HepG2 (cell line): ENCODE data around the gene LTA. TPM values are rescaled to one million over a fixed set of nuclear protein-coding genes. Genes with fewer than 3 reads are reported as not detected.

Source experiments
- AKAP8 ChIP-seq: sonication (generic); formaldehyde crosslinking; IDR thresholded peaks from 2 replicates; pipeline ENCODE4 v1.5.1; 2020; ENCODE audit warnings: mild to moderate bottlenecking, missing genetic modification reagents
- ARID2 ChIP-seq: sonication (generic); formaldehyde crosslinking; IDR thresholded peaks from 2 replicates; pipeline ENCODE4 v1.8.1; 2022; ENCODE audit warnings: mild to moderate bottlenecking, missing genetic modification reagents, borderline replicate concordance
- FOXK1 ChIP-seq: sonication (generic); formaldehyde crosslinking; IDR thresholded peaks from 2 replicates; pipeline ENCODE4 v1.4.0; 2020; ENCODE audit warnings: low read depth, missing genetic modification reagents, borderline replicate concordance
- PPARG ChIP-seq: conservative IDR thresholded peaks from 2 replicates; pipeline ENCODE4 v1.6.1; 2016; ENCODE audit warnings: missing biosample characterization, missing genetic modification reagents
- PTBP1 ChIP-seq: fragments of 200-400 bp; formaldehyde crosslinking; IDR thresholded peaks from 2 replicates; pipeline ENCODE4 v1.6.1; 2018; ENCODE audit warnings: low read length, low read depth; ENCODE audit not compliant: poor library complexity, severe bottlenecking
- REXO4 ChIP-seq: sonication (generic); formaldehyde crosslinking; IDR thresholded peaks from 2 replicates; pipeline ENCODE4 v1.8.0; 2022; ENCODE audit warnings: missing genetic modification reagents, mild to moderate bottlenecking, borderline replicate concordance
- RFX1 ChIP-seq: fragments of 450-650 bp; IDR thresholded peaks from 2 replicates; pipeline ENCODE4 v1.6.1; 2017
- SRSF1 ChIP-seq: fragments of 200-400 bp; formaldehyde crosslinking; optimal IDR thresholded peaks from 2 replicates; pipeline ENCODE3; 2017; ENCODE audit warnings: mild to moderate bottlenecking, low read depth, low read length, moderate library complexity
- ZMAT3 ChIP-seq: sonication (generic); formaldehyde crosslinking; conservative IDR thresholded peaks from 2 replicates; pipeline ENCODE4 v1.7.0; 2021; ENCODE audit warnings: missing genetic modification reagents
- ZMYM4 ChIP-seq: sonication (generic); formaldehyde crosslinking; IDR thresholded peaks from 2 replicates; pipeline ENCODE4 v1.8.1; 2023; ENCODE audit warnings: mild to moderate bottlenecking, missing genetic modification reagents
- ZNF446 ChIP-seq: sonication (generic); formaldehyde crosslinking; IDR thresholded peaks from 2 replicates; pipeline ENCODE4 v1.5.0; 2020; ENCODE audit warnings: mild to moderate bottlenecking, missing genetic modification reagents
- ZNF460 ChIP-seq: sonication (generic); formaldehyde crosslinking; IDR thresholded peaks from 2 replicates; pipeline ENCODE4 v1.5.1; 2020; ENCODE audit warnings: missing genetic modification reagents, mild to moderate bottlenecking, borderline replicate concordance
- ZSCAN9 ChIP-seq: IDR thresholded peaks from 2 replicates; pipeline ENCODE4 v1.6.1; 2016; ENCODE audit warnings: borderline replicate concordance
- ZZZ3 ChIP-seq: sonication (generic); formaldehyde crosslinking; IDR thresholded peaks from 2 replicates; pipeline ENCODE4 v1.4.0; 2020; ENCODE audit warnings: missing genetic modification reagents, mild to moderate bottlenecking, borderline replicate concordance
- polyA plus RNA-seq, 8 experiments: library from polyadenylated mRNA; depleted of rRNA in 3 of 8; stranded (reverse) in 7 of 8; unstranded in 1 of 8; fragments of >200 nt; fragmentation: Illumina TruSeq in 4 of 8; extraction: Trizol in 4 of 8; gene quantifications; 2 replicates each; pipeline versions ENCODE4 v1.2.1 to v1.2.3, GENCODE V29; 2011 to 2016; ENCODE audit warnings: low read depth in 4 of 8, missing spikeins in 1 of 8, mixed read lengths in 1 of 8; ENCODE audit not compliant: insufficient read depth in 1 of 8
- total RNA-seq, 5 experiments: library from RNA; depleted of rRNA; stranded (reverse); fragments of >200 nt; fragmentation: Illumina TruSeq; extraction: Trizol; gene quantifications; 2 replicates each; pipeline ENCODE4 v1.2.3, GENCODE V29; 2016; ENCODE audit warnings: low read depth in 1 of 5
- TF ChIP-seq, protein P1 (sequence below): fragments of 450-650 bp; IDR thresholded peaks from 2 replicates; pipeline ENCODE4 v1.6.1; 2017
- TF ChIP-seq, protein P2 (sequence below): IDR thresholded peaks from 2 replicates; pipeline ENCODE4 v1.6.1; 2018; ENCODE audit warnings: missing genetic modification reagents
- TF ChIP-seq, protein P3 (sequence below), 2 experiments: sonication (generic) in 1 of 2; formaldehyde crosslinking in 1 of 2; IDR thresholded peaks; 2 replicates each; pipeline versions ENCODE4 v1.4.0 to v1.6.1; 2016 to 2020; ENCODE audit warnings: borderline replicate concordance in 1 of 2, low read depth in 1 of 2, mild to moderate bottlenecking in 1 of 2, missing genetic modification reagents in 1 of 2
- TF ChIP-seq, protein P4 (sequence below): sonication (generic); formaldehyde crosslinking; IDR thresholded peaks from 2 replicates; pipeline ENCODE4 v1.4.0; 2020; ENCODE audit warnings: low read depth, mild to moderate bottlenecking, missing genetic modification reagents
- TF ChIP-seq, protein P5 (sequence below): sonication (generic); formaldehyde crosslinking; IDR thresholded peaks from 2 replicates; pipeline ENCODE4 v1.4.0; 2020; ENCODE audit warnings: missing genetic modification reagents

The LTA gene
- total and polyA plus RNA-seq, 2 of the 13 experiments (the other 11 are each of a cell fraction or from before 2014, with no cell fraction given): 0.09 TPM; not detected in 1

DNA sequence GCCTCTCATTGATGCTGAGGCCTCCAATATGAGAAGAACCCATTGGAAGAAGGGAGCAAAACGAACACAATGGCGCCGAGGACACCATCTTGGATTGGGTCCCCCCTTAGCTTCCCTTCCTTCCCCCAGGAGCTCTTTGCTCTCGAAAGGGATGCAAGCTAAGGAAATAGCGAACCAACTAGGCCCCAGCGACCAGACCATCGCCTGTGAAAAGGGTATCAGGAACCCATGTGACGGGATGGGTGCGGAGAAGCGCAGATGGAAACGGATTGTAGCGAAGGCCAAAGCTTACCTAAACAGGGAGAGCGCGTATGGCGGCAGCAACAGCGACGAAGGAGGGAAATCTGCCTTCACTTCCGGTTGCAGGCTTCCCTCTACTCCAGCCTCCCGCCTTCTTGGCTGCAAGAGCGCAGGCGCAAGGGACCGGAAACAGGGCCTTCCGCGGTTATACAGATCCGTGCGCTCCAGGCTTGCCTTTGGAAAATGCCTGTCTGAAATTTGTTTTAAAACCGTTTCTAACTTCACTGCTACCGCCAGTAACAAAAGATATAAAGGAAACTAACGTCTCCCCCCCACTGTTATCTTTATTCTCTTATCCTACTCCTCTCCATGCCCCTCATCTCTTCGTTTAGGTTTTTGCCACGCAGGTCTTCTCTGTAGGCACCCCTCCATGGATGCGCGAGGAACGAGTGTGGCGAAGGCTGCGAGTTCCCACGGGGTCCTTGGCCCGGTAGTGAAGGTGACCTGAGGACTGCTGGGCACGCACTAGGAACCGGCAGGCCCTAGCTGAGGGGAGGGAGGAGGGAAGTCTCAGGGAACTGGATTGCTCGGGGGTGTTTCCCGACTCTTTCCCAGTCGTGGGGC lies 30.2 kb upstream of the LTA start, which contains the start of gene DDX39B (continued):
- TF ChIP-seq, protein P1, sequence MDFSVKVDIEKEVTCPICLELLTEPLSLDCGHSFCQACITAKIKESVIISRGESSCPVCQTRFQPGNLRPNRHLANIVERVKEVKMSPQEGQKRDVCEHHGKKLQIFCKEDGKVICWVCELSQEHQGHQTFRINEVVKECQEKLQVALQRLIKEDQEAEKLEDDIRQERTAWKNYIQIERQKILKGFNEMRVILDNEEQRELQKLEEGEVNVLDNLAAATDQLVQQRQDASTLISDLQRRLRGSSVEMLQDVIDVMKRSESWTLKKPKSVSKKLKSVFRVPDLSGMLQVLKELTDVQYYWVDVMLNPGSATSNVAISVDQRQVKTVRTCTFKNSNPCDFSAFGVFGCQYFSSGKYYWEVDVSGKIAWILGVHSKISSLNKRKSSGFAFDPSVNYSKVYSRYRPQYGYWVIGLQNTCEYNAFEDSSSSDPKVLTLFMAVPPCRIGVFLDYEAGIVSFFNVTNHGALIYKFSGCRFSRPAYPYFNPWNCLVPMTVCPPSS: no peak
- TF ChIP-seq PPARG (CRISPR knock-in tag): peak; percentile 30; the same call in 1 of the 2 replicates
- no peak for TF ChIP-seq ZNF446 (CRISPR knock-in tag)
- peak; percentile 78; the same call in 1 of the 2 replicates for TF ChIP-seq ZSCAN9 (CRISPR knock-in tag)
- peak; percentile 89 for TF ChIP-seq SRSF1
- TF ChIP-seq, protein P2, sequence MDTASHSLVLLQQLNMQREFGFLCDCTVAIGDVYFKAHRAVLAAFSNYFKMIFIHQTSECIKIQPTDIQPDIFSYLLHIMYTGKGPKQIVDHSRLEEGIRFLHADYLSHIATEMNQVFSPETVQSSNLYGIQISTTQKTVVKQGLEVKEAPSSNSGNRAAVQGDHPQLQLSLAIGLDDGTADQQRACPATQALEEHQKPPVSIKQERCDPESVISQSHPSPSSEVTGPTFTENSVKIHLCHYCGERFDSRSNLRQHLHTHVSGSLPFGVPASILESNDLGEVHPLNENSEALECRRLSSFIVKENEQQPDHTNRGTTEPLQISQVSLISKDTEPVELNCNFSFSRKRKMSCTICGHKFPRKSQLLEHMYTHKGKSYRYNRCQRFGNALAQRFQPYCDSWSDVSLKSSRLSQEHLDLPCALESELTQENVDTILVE: peak; percentile 65
- TF ChIP-seq, protein P3, sequence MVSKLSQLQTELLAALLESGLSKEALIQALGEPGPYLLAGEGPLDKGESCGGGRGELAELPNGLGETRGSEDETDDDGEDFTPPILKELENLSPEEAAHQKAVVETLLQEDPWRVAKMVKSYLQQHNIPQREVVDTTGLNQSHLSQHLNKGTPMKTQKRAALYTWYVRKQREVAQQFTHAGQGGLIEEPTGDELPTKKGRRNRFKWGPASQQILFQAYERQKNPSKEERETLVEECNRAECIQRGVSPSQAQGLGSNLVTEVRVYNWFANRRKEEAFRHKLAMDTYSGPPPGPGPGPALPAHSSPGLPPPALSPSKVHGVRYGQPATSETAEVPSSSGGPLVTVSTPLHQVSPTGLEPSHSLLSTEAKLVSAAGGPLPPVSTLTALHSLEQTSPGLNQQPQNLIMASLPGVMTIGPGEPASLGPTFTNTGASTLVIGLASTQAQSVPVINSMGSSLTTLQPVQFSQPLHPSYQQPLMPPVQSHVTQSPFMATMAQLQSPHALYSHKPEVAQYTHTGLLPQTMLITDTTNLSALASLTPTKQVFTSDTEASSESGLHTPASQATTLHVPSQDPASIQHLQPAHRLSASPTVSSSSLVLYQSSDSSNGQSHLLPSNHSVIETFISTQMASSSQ (IDR thresholded peaks at IDR 0.05; ENCODE audit: low read depth): 0 out of 2 replicates have a peak, but pooled peaks have one; percentile 36
- TF ChIP-seq, protein P3 (CRISPR knock-in tag; IDR thresholded peaks at IDR 0.05; ENCODE audit: borderline replicate concordance): no peak; the same call in 1 of the 2 replicates
- peak; percentile 79 for TF ChIP-seq AKAP8
- peak; percentile 78 for TF ChIP-seq ZMYM4 (CRISPR knock-in tag)
- peak; percentile 100 for TF ChIP-seq ZZZ3
- TF ChIP-seq ZNF460 (CRISPR knock-in tag): no peak; the same call in 1 of the 2 replicates
- no peak for TF ChIP-seq ARID2 (CRISPR knock-in tag)
- TF ChIP-seq PTBP1: no peak
- TF ChIP-seq, protein P4, sequence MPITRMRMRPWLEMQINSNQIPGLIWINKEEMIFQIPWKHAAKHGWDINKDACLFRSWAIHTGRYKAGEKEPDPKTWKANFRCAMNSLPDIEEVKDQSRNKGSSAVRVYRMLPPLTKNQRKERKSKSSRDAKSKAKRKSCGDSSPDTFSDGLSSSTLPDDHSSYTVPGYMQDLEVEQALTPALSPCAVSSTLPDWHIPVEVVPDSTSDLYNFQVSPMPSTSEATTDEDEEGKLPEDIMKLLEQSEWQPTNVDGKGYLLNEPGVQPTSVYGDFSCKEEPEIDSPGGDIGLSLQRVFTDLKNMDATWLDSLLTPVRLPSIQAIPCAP (CRISPR knock-in tag): no peak
- no peak for TF ChIP-seq ZMAT3 (CRISPR knock-in tag)
- TF ChIP-seq REXO4 (CRISPR knock-in tag): no peak
- peak; percentile 72 for TF ChIP-seq FOXK1
- no peak for TF ChIP-seq RFX1
- TF ChIP-seq, protein P5, sequence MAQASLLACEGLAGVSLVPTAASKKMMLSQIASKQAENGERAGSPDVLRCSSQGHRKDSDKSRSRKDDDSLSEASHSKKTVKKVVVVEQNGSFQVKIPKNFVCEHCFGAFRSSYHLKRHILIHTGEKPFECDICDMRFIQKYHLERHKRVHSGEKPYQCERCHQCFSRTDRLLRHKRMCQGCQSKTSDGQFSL (CRISPR knock-in tag): peak; percentile 68; the same call in 1 of the 2 replicates
